ENCODE data around the gene MX1.

DNA sequence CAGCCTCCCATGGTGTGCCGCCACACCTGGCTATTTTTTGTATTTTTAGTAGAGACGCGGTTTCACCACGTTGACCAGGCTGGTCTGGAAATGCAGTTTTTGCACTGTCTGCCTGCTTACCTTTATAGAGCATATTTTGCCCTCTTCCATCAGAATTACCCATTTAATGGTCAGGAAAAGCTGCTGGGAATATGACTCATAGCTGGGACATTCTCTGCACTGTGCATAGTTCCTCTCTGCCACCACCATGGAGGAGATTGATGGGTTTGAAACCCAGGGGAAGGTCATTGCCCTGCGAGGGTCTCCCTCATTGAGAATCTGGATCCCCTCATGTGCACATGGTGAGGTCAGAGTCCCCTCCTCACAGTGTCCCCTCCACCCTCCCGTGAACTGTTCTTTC lies 32.1 kb downstream of the MX1 start:
- TF ChIP-seq, protein P1, sequence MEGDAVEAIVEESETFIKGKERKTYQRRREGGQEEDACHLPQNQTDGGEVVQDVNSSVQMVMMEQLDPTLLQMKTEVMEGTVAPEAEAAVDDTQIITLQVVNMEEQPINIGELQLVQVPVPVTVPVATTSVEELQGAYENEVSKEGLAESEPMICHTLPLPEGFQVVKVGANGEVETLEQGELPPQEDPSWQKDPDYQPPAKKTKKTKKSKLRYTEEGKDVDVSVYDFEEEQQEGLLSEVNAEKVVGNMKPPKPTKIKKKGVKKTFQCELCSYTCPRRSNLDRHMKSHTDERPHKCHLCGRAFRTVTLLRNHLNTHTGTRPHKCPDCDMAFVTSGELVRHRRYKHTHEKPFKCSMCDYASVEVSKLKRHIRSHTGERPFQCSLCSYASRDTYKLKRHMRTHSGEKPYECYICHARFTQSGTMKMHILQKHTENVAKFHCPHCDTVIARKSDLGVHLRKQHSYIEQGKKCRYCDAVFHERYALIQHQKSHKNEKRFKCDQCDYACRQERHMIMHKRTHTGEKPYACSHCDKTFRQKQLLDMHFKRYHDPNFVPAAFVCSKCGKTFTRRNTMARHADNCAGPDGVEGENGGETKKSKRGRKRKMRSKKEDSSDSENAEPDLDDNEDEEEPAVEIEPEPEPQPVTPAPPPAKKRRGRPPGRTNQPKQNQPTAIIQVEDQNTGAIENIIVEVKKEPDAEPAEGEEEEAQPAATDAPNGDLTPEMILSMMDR (conservative IDR thresholded peaks at IDR 0.05), result no peak
- no peak for TF ChIP-seq ZFX (IDR thresholded peaks at IDR 0.05)

Data from C4-2B (cell line).